Activated CD8-positive, alpha-beta memory T cell treated with anti-CD3 and anti-CD28 coated beads for 24 hours (primary cell): ENCODE data around the gene MYO15A.

ENCODE experiments used
- DNase-seq: peaks from one replicate; pipeline ENCODE4 v3.0.0-alpha.2; 2020

The MYO15A gene

GRCh38 chr17:18108401-18109312, at the start of gene MYO15A:
Gene MYO15A (plus strand): TSS chr17:18108756. CDS start chr17:18118801, 10,045 bp downstream.
- DNase-seq = no peak

GRCh38 chr17:18059283-18059682, 49.3 kb upstream of the MYO15A start:
- DNase-seq = no peak

- no peak for DNase-seq
Observed at GRCh38 chr17:18064053-18064452, 44.5 kb upstream of the MYO15A start.

- no peak for DNase-seq
Observed at GRCh38 chr17:18065546-18065945, 43.0 kb upstream of the MYO15A start.

GRCh38 chr17:18066866-18067265, 41.7 kb upstream of the MYO15A start:
- no peak for DNase-seq

- DNase-seq = no peak
Observed at GRCh38 chr17:18069101-18069500, 39.5 kb upstream of the MYO15A start.

- no peak for DNase-seq
Observed at GRCh38 chr17:18070861-18071340, 37.7 kb upstream of the MYO15A start.

- DNase-seq = no peak
Observed at GRCh38 chr17:18071751-18072150, 36.8 kb upstream of the MYO15A start.

- DNase-seq = no peak
Observed at GRCh38 chr17:18074566-18075272, 33.8 kb upstream of the MYO15A start.

- no peak for DNase-seq
Observed at GRCh38 chr17:18076936-18077335, 31.6 kb upstream of the MYO15A start.

- no peak for DNase-seq
Observed at GRCh38 chr17:18079543-18079942, 29.0 kb upstream of the MYO15A start.

- DNase-seq = no peak
Observed at GRCh38 chr17:18084256-18084655, 24.3 kb upstream of the MYO15A start.

- DNase-seq = peak; percentile 98
Observed at GRCh38 chr17:18087610-18088491, 20.7 kb upstream of the MYO15A start, which contains the start of gene DRG2. Gene DRG2 (plus strand): TSS chr17:18087948. CDS start chr17:18088024, 76 bp downstream.

GRCh38 chr17:18089613-18090012, 18.9 kb upstream of the MYO15A start:
- DNase-seq = no peak

- no peak for DNase-seq
Observed at GRCh38 chr17:18093616-18094408, 14.7 kb upstream of the MYO15A start.

- no peak for DNase-seq
Observed at GRCh38 chr17:18094409-18094807, 14.1 kb upstream of the MYO15A start.

GRCh38 chr17:18099516-18099915, 9.0 kb upstream of the MYO15A start:
- DNase-seq = no peak

- no peak for DNase-seq
Observed at GRCh38 chr17:18100616-18101015, 7.9 kb upstream of the MYO15A start.

GRCh38 chr17:18101828-18102227, 6.7 kb upstream of the MYO15A start:
- no peak for DNase-seq

- DNase-seq = no peak
Observed at GRCh38 chr17:18102640-18103039, 5.9 kb upstream of the MYO15A start.

- no peak for DNase-seq
Observed at GRCh38 chr17:18105027-18105426, 3.5 kb upstream of the MYO15A start.

GRCh38 chr17:18105595-18105994, 3.0 kb upstream of the MYO15A start:
- no peak for DNase-seq
